Liver (tissue), 9 donors: ENCODE measurements around the gene GNAO1. TPM values are rescaled to one million over a fixed set of nuclear protein-coding genes. Genes with fewer than 3 reads are reported as not detected.
A peak's percentile ranks its signal among the peaks of the same experiment; 100 is the strongest.

Experiments
- DNase-seq: peaks from one replicate; pipeline ENCODE4 v3.0.0-alpha.2; 2017; ENCODE audit warnings: low spot score
- H3K27ac ChIP-seq, 2 donors: one replicate each; pipeline ENCODE4 v1.7.0; 2013; ENCODE audit warnings: inconsistent platforms in 2 of 2, low read length in 2 of 2, control low read depth in 1 of 2, low read depth in 1 of 2, mild to moderate bottlenecking in 1 of 2
- H3K27me3 ChIP-seq, 4 donors: one replicate each; pipeline versions ENCODE4 v1.6.1 to v1.7.0; 2013; ENCODE audit warnings: low read length in 3 of 4, inconsistent platforms in 1 of 4, mild to moderate bottlenecking in 1 of 4, moderate library complexity in 1 of 4; ENCODE audit not compliant: control insufficient read depth in 4 of 4, insufficient read depth in 4 of 4
- H3K36me3 ChIP-seq, 4 donors: one replicate each; pipeline versions ENCODE4 v1.6.1 to v1.7.0; 2013; ENCODE audit warnings: low read length in 3 of 4, mild to moderate bottlenecking in 3 of 4, low read depth in 1 of 4, moderate library complexity in 1 of 4; ENCODE audit not compliant: control insufficient read depth in 4 of 4, insufficient read depth in 3 of 4
- H3K4me1 ChIP-seq, 4 donors: one replicate each; pipeline versions ENCODE4 v1.6.1 to v1.7.0; 2013; ENCODE audit warnings: low read length in 3 of 4, mild to moderate bottlenecking in 3 of 4, moderate library complexity in 1 of 4; ENCODE audit not compliant: control insufficient read depth in 4 of 4, insufficient read depth in 4 of 4
- H3K4me3 ChIP-seq, 3 donors: one replicate each; pipeline versions ENCODE4 v1.6.1 to v1.7.0; 2013; ENCODE audit warnings: low read length in 3 of 3, control low read depth in 1 of 3, low read depth in 1 of 3, mild to moderate bottlenecking in 1 of 3
- H3K9ac ChIP-seq, 2 donors: one replicate each; pipeline ENCODE4 v1.7.0; 2013; ENCODE audit warnings: low read length in 2 of 2, mild to moderate bottlenecking in 2 of 2, moderate library complexity in 2 of 2, control low read depth in 1 of 2, low read depth in 1 of 2
- H3K9me3 ChIP-seq, 4 donors: one replicate each; pipeline versions ENCODE4 v1.6.1 to v1.7.0; 2013; ENCODE audit warnings: low read length in 3 of 4; ENCODE audit not compliant: control insufficient read depth in 4 of 4
- EGR1 ChIP-seq, 2 donors: IDR thresholded peaks; 2 replicates each; pipeline ENCODE4 v1.6.1; 2016 to 2018; ENCODE audit warnings: antibody characterized with exemption in 2 of 2, low read depth in 2 of 2
- FOXA1 ChIP-seq: IDR thresholded peaks from 2 replicates; pipeline ENCODE4 v1.6.1; 2016; ENCODE audit warnings: antibody characterized with exemption
- FOXA2 ChIP-seq: IDR thresholded peaks from 2 replicates; pipeline ENCODE4 v1.6.1; 2016; ENCODE audit warnings: antibody characterized with exemption
- GABPA ChIP-seq, 2 donors: IDR thresholded peaks in 1 of 2; conservative IDR thresholded peaks in 1 of 2; 2 replicates each; pipeline ENCODE4 v1.6.1; 2016; ENCODE audit warnings: antibody characterized with exemption in 2 of 2, mild to moderate bottlenecking in 1 of 2, moderate library complexity in 1 of 2
- HNF4A ChIP-seq, 2 donors: conservative IDR thresholded peaks; 2 replicates each; pipeline ENCODE4 v1.6.1; 2016; ENCODE audit warnings: antibody characterized with exemption in 2 of 2, mild to moderate bottlenecking in 2 of 2
- HNF4G ChIP-seq: IDR thresholded peaks from 2 replicates; pipeline ENCODE4 v1.6.1; 2016; ENCODE audit warnings: antibody characterized with exemption
- JUND ChIP-seq, 2 donors: IDR thresholded peaks; 2 replicates each; pipeline ENCODE4 v1.6.1; 2016; ENCODE audit warnings: antibody characterized with exemption in 2 of 2
- NR2F2 ChIP-seq: IDR thresholded peaks from 2 replicates; pipeline ENCODE4 v1.6.1; 2016; ENCODE audit warnings: antibody characterized with exemption
- RAD21 ChIP-seq, 2 donors: IDR thresholded peaks; 2 replicates each; pipeline ENCODE4 v1.6.1; 2016; ENCODE audit warnings: antibody characterized with exemption in 2 of 2, mild to moderate bottlenecking in 2 of 2
- RXRA ChIP-seq, 2 donors: IDR thresholded peaks; 2 replicates each; pipeline ENCODE4 v1.6.1; 2017 to 2018; ENCODE audit warnings: antibody characterized with exemption in 2 of 2, mild to moderate bottlenecking in 1 of 2
- SP1 ChIP-seq: IDR thresholded peaks from 2 replicates; pipeline ENCODE4 v1.6.1; 2018; ENCODE audit warnings: antibody characterized with exemption, mild to moderate bottlenecking
- TAF1 ChIP-seq: conservative IDR thresholded peaks from 2 replicates; pipeline ENCODE4 v1.6.1; 2016; ENCODE audit warnings: antibody characterized with exemption, mild to moderate bottlenecking
- WGBS: extraction: QIAGEN DNeasy Blood & Tissue Kit; methylation state at CpG from one replicate; pipeline ENCODE4 v1.1.7; 2013; 5-methylcytosine and 5-hydroxymethylcytosine counted together
- polyA plus RNA-seq, 2 donors: library from polyadenylated mRNA; stranded (reverse) in 1 of 2; unstranded in 1 of 2; fragments of 200-250 nt in 1 of 2; fragments of >200 nt in 1 of 2; fragmentation: Nextera tagmentation in 1 of 2; extraction: Ambion mirVana in 1 of 2; gene quantifications; one replicate each; pipeline versions ENCODE4 v1.2.1 to v1.2.3, GENCODE V29; 2013 to 2015
- total RNA-seq, 2 donors: library from RNA; depleted of rRNA; stranded (reverse); fragments of >200 nt; gene quantifications; one replicate each; pipeline ENCODE4 v1.2.3, GENCODE V29; 2014
- TF ChIP-seq, protein P1 (sequence below): IDR thresholded peaks from 2 replicates; pipeline ENCODE4 v1.6.1; 2016; ENCODE audit warnings: antibody characterized with exemption
- TF ChIP-seq, protein P2 (sequence below): IDR thresholded peaks from 2 replicates; pipeline ENCODE4 v1.6.1; 2016; ENCODE audit warnings: antibody characterized with exemption, mild to moderate bottlenecking
- TF ChIP-seq, protein P3 (sequence below): IDR thresholded peaks from 2 replicates; pipeline ENCODE4 v1.6.1; 2016; ENCODE audit warnings: antibody characterized with exemption
- TF ChIP-seq, protein P4 (sequence below): fragments of 150-350 bp; IDR thresholded peaks from 2 replicates; pipeline ENCODE4 v1.5.1; 2017; ENCODE audit warnings: improper control_type of control experiment, low read depth, low read length; ENCODE audit not compliant: missing input control
- TF ChIP-seq, protein P5 (sequence below): IDR thresholded peaks from 2 replicates; pipeline ENCODE4 v1.6.1; 2016; ENCODE audit warnings: antibody characterized with exemption
- donor health status: healthy.
- donor health status: healthy.
- donor health status: healthy.
- donor health status: healthy.
- donor health status: healthy.

The GNAO1 gene
- total and polyA plus RNA-seq, 4 donors = 0.61 to 15.1 (median 7.0) TPM

DNA sequence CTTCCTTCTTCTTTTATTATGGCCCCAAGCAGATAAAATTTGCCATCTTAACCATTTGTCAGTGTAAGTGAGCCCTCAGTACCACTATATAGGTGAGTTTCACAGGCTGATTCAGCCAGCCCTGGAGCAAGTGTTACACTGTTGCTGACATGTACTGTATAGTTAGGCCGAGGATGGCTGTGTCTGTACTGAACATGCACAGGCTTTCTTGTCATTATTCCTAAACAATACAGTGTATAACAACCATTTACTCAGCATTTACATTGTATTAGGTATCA is 180.3 kb downstream of the GNAO1 start:
- peak overlapping the region; percentile 69 to 81 for H3K27ac ChIP-seq
- H3K9ac ChIP-seq = no peak overlapping the region
- no peak overlapping the region for H3K4me3 ChIP-seq
- no peak for DNase-seq
- TF ChIP-seq, protein P1, sequence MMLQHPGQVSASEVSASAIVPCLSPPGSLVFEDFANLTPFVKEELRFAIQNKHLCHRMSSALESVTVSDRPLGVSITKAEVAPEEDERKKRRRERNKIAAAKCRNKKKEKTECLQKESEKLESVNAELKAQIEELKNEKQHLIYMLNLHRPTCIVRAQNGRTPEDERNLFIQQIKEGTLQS = no peak
- TF ChIP-seq HNF4G = no peak
- TF ChIP-seq FOXA2 = no peak
- no peaks in the 10 kb centered on the region for H3K9me3 ChIP-seq
- no peaks in the 10 kb centered on the region for H3K27me3 ChIP-seq
- peaks cover 9 to 50% (median 30%) of the 10 kb centered on the region in 4 donors for H3K4me1 ChIP-seq
- H3K36me3 ChIP-seq = peaks cover 7 to 13% (median 9%) of the 10 kb centered on the region in 4 donors
- 95% methylated on average over 1 of the region's 1 CpG for WGBS

DNA sequence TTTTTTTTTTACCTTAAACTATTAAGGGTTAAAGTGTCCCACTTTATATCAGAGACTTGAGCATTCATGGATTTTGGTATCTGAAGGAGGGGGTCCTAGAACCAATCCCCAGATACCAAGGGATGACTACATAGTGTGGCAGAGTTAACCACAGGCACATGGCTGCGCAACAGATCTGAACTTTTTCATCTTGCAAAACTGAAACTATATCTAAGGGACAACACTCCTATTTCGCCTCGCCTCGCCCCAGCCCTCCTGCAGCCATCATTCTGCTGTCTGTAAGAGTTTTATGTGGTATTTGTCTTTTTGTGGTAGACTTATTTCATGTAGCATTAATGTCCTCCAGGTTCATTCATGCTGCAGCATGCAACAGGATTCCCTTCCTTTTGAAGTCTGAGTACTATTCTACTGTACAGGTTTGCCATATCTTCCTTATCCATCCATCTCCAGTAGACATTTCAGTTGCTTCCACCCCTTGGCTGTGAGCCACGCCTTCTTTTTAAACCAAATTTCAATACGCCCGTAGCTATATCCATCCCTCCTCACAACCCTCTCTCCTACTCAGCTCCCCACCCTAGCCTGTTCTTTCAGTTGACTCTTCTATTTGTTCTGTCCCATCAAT is 180.8 kb downstream of the GNAO1 start:
- Histone ChIP-seq H3K4me3 (no peak overlapping the region), H3K36me3 (peaks cover 2 to 11% (median 6%) of the 10 kb centered on the region in 4 donors), H3K4me1 (peaks cover 10 to 53% (median 30%) of the 10 kb centered on the region in 4 donors), H3K9ac (no peak overlapping the region), H3K27ac (peak overlapping the region in 1 of 2 donors; percentile 81), H3K27me3 (no peaks in the 10 kb centered on the region), H3K9me3 (no peaks in the 10 kb centered on the region)
- DNase-seq = no peak
- WGBS = 92% methylated on average over 7 of the region's 7 CpGs
- TF ChIP-seq NR2F2 = no peak
- no peak for TF ChIP-seq RAD21 (IDR thresholded peaks at IDR 0.05)
- TF ChIP-seq HNF4A (conservative IDR thresholded peaks at IDR 0.05) = no peak
- TF ChIP-seq EGR1 (IDR thresholded peaks at IDR 0.05; ENCODE audit: low read depth in 2 of 2) = no peak
- TF ChIP-seq, protein P2, sequence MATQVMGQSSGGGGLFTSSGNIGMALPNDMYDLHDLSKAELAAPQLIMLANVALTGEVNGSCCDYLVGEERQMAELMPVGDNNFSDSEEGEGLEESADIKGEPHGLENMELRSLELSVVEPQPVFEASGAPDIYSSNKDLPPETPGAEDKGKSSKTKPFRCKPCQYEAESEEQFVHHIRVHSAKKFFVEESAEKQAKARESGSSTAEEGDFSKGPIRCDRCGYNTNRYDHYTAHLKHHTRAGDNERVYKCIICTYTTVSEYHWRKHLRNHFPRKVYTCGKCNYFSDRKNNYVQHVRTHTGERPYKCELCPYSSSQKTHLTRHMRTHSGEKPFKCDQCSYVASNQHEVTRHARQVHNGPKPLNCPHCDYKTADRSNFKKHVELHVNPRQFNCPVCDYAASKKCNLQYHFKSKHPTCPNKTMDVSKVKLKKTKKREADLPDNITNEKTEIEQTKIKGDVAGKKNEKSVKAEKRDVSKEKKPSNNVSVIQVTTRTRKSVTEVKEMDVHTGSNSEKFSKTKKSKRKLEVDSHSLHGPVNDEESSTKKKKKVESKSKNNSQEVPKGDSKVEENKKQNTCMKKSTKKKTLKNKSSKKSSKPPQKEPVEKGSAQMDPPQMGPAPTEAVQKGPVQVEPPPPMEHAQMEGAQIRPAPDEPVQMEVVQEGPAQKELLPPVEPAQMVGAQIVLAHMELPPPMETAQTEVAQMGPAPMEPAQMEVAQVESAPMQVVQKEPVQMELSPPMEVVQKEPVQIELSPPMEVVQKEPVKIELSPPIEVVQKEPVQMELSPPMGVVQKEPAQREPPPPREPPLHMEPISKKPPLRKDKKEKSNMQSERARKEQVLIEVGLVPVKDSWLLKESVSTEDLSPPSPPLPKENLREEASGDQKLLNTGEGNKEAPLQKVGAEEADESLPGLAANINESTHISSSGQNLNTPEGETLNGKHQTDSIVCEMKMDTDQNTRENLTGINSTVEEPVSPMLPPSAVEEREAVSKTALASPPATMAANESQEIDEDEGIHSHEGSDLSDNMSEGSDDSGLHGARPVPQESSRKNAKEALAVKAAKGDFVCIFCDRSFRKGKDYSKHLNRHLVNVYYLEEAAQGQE = no peak
- TF ChIP-seq, protein P3, sequence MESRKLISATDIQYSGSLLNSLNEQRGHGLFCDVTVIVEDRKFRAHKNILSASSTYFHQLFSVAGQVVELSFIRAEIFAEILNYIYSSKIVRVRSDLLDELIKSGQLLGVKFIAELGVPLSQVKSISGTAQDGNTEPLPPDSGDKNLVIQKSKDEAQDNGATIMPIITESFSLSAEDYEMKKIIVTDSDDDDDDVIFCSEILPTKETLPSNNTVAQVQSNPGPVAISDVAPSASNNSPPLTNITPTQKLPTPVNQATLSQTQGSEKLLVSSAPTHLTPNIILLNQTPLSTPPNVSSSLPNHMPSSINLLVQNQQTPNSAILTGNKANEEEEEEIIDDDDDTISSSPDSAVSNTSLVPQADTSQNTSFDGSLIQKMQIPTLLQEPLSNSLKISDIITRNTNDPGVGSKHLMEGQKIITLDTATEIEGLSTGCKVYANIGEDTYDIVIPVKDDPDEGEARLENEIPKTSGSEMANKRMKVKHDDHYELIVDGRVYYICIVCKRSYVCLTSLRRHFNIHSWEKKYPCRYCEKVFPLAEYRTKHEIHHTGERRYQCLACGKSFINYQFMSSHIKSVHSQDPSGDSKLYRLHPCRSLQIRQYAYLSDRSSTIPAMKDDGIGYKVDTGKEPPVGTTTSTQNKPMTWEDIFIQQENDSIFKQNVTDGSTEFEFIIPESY = no peak
- TF ChIP-seq, protein P1 = no peak
- TF ChIP-seq RXRA (IDR thresholded peaks at IDR 0.05) = no peak
- TF ChIP-seq JUND (IDR thresholded peaks at IDR 0.05) = no peak
- no peak for TF ChIP-seq SP1
- TF ChIP-seq, protein P4, sequence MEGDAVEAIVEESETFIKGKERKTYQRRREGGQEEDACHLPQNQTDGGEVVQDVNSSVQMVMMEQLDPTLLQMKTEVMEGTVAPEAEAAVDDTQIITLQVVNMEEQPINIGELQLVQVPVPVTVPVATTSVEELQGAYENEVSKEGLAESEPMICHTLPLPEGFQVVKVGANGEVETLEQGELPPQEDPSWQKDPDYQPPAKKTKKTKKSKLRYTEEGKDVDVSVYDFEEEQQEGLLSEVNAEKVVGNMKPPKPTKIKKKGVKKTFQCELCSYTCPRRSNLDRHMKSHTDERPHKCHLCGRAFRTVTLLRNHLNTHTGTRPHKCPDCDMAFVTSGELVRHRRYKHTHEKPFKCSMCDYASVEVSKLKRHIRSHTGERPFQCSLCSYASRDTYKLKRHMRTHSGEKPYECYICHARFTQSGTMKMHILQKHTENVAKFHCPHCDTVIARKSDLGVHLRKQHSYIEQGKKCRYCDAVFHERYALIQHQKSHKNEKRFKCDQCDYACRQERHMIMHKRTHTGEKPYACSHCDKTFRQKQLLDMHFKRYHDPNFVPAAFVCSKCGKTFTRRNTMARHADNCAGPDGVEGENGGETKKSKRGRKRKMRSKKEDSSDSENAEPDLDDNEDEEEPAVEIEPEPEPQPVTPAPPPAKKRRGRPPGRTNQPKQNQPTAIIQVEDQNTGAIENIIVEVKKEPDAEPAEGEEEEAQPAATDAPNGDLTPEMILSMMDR = no peak
- TF ChIP-seq GABPA (IDR thresholded peaks at IDR 0.05 in 1 of 2, conservative IDR thresholded peaks at IDR 0.05 in 1 of 2) = no peak
- TF ChIP-seq, protein P5, sequence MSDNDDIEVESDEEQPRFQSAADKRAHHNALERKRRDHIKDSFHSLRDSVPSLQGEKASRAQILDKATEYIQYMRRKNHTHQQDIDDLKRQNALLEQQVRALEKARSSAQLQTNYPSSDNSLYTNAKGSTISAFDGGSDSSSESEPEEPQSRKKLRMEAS = no peak
- no peak for TF ChIP-seq HNF4G
- TF ChIP-seq FOXA2 = no peak
- no peak for TF ChIP-seq FOXA1
- TF ChIP-seq TAF1 = no peak
